Vein endothelial cell (primary cell): Measurements from ENCODE around the gene ESCO1. TPM values are rescaled to one million over a fixed set of nuclear protein-coding genes. Genes with fewer than 3 reads are reported as not detected.

Experiments used
- total RNA-seq: library from RNA; depleted of rRNA; stranded (reverse); fragments of >200 nt; gene quantifications from 2 replicates; pipeline ENCODE4 v1.2.3, GENCODE V29; 2012

ESCO1 gene, protein sequence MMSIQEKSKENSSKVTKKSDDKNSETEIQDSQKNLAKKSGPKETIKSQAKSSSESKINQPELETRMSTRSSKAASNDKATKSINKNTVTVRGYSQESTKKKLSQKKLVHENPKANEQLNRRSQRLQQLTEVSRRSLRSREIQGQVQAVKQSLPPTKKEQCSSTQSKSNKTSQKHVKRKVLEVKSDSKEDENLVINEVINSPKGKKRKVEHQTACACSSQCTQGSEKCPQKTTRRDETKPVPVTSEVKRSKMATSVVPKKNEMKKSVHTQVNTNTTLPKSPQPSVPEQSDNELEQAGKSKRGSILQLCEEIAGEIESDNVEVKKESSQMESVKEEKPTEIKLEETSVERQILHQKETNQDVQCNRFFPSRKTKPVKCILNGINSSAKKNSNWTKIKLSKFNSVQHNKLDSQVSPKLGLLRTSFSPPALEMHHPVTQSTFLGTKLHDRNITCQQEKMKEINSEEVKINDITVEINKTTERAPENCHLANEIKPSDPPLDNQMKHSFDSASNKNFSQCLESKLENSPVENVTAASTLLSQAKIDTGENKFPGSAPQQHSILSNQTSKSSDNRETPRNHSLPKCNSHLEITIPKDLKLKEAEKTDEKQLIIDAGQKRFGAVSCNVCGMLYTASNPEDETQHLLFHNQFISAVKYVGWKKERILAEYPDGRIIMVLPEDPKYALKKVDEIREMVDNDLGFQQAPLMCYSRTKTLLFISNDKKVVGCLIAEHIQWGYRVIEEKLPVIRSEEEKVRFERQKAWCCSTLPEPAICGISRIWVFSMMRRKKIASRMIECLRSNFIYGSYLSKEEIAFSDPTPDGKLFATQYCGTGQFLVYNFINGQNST
- 11.4 and 15.1 TPM in 2 replicates for total RNA-seq

DNA sequence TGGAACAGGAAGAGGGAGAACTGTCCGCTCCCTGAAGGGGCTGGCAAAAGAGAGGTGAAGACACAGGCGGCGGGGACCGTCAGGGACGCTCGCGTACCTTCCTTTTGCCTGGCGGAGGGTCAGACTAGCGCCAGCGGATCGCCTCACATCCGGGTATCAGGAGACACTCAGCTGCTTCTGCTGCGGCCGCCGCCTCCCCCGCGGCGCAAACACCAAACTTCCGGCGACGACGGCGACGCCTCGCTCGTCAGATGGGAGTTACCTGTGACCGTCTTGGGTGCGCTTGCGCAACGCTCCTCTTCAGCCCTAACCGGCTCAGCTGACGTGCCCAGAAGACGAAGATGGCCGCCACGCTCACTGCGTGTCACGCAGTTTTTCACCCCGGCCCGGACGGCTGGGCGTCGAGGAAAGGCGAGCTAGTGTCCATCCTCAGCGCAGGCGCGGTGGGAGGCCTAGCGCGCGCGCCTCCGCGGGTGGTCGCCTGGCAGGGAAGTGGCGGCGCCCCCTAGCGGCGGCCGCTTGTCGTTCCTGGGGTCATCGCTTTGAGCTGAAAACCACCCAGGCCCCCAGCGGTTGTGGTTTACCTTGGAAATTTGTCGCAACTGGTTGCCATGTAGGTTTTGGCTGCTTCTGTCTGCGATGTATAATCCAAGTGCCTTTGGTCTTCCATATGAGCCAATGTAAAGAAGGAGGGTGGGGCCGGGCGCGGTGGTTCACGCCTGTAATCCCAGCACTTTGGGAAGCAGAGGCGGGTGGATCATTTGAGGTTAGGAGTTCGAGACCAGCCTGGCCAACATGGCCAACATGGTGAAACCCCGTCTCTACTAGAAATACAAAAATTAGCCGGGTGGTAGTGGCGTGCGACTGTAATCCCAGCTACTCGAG, at the start of gene ESCO1:
Gene ESCO1 (minus strand): TSS at position 179 of the 885 bp plus-strand sequence. CDS start 25,861 bp downstream, outside the sequence.

DNA sequence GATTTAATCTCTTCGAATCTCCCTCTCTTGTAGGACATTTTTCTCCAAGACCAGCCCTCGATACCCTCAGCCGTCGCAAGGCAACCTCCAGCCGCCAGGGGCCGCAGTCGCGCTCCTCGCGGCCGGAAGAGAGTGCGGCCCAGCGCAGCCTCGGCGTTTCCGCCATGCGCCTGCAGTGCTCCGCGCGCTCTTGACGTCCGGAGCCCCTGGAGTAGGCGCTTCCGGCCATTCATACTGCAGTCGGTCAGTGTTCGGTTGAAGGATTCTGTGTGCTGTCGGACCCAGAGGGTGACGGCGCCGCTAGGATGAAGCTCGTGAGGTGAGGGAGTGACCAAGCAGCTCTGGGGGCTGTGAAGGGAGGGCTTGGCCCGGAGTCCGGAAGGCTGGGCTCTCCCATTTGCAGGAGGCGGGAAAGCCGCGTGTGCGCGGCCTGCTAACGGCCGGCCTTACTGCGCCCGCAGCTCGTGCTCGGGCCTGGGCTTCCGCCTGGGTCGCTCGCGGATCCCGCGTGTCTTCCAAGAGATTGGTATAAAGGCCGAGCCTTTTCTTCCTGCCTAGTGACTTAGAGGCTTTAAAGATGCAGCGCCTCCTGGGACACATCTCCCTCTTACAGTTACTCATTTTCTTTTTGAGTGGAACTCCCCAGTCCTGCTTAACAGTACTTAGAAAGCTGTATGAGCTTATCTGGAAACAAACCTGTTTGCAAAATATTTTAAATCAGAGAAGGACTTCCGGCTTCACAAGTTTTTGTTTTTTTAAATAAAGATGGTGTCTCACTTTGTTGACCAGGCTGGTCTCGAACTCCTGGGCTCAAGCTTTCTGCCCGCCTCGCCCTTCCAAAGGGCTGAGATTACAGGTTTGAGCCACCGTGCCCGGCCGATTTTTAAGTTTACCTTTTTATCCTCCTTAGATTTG, 11.9 kb upstream of the ESCO1 start, which contains the start of gene SNRPD1:
Gene SNRPD1 (plus strand): TSS at position 190 of the 915 bp plus-strand sequence. CDS start 116 bp downstream, at position 306.

Other genes with a start within 250 kb of the ESCO1 start
- gene SNRPD1, start 11.6 kb upstream of the ESCO1 start, total RNA-seq: 7.8 and 15.9 TPM in 2 replicates
- 3.3 and 5.0 TPM in 2 replicates for gene ABHD3, start 104.1 kb upstream of the ESCO1 start, total RNA-seq
- 55.9 and 57.6 TPM in 2 replicates for gene MIB1, start 140.1 kb upstream of the ESCO1 start, total RNA-seq